Stimulated activated CD8-positive, alpha-beta memory T cell treated with anti-CD3 and anti-CD28 coated beads, Interleukin-4, amount 100 ng/mL, for 48 hours (primary cell): Measurements from ENCODE around the gene WDHD1.
"Not testable (repeated sequence)": the region's sequence is repeated elsewhere in the genome, so short reads cannot be mapped to it uniquely, and the experiment has no call there.

Experiments
- DNase-seq: peaks from one replicate; pipeline ENCODE4 v3.0.0-alpha.2; 2020

Gene WDHD1

GRCh38 chr14:54902521-54903420 is 124.1 kb downstream of the WDHD1 start, which contains the start of gene GCH1:
Gene GCH1 (minus strand): TSS chr14:54902826. CDS start chr14:54902663, 163 bp downstream.
- peak; percentile 79 for DNase-seq

- peak; percentile 85 for DNase-seq
These were observed 124.8 kb downstream of the WDHD1 start for GRCh38 chr14:54902143-54902520.

GRCh38 chr14:54901380-54902142 is 125.3 kb downstream of the WDHD1 start:
- peak; percentile 42 for DNase-seq

GRCh38 chr14:54899573-54899972 is 127.3 kb downstream of the WDHD1 start:
- no peak for DNase-seq

GRCh38 chr14:54897809-54898555 is 128.9 kb downstream of the WDHD1 start:
- not testable (repeated sequence) for DNase-seq

GRCh38 chr14:54895683-54896082 is 131.2 kb downstream of the WDHD1 start:
- DNase-seq, result no peak

- DNase-seq, result no peak
These were observed 131.9 kb downstream of the WDHD1 start for GRCh38 chr14:54894995-54895394.

- no peak for DNase-seq
These were observed 133.6 kb downstream of the WDHD1 start for GRCh38 chr14:54893151-54893760.

GRCh38 chr14:54891471-54892245 is 135.2 kb downstream of the WDHD1 start:
- DNase-seq, result no peak

GRCh38 chr14:54890788-54891187 is 136.1 kb downstream of the WDHD1 start:
- no peak for DNase-seq

GRCh38 chr14:54889919-54890318 is 137.0 kb downstream of the WDHD1 start:
- no peak for DNase-seq
